ENCODE data around the gene ABLIM3. TPM values are rescaled to one million over a fixed set of nuclear protein-coding genes. Genes with fewer than 3 reads are reported as not detected.

Gene ABLIM3
- total RNA-seq, 4 donors from 2014 or later, result 4.2 to 6.5 (median 4.7) TPM

- no peaks in the 10 kb centered on the region for H3K27me3 ChIP-seq
- H3K4me3 ChIP-seq, result no peak overlapping the region
- intact Hi-C loops (cut with DNase I; ENCODE audit: low total_unique reads) (no loop called here), in situ Hi-C loops (cut with MboI; ENCODE audit: low pct_ligation_motif_present in 1 of 4, low pct_unique_long_range_greater_than_20kb in 1 of 4, low sequenced_read_pairs in 3 of 4) (no loop called here)
- TF ChIP-seq POLR2AphosphoS5 (IDR thresholded peaks at IDR 0.05), result no peak
- no peak for TF ChIP-seq EP300 (IDR thresholded peaks at IDR 0.05; ENCODE audit: low read depth)
- no peak for TF ChIP-seq POLR2A (IDR thresholded peaks at IDR 0.05)
- TF ChIP-seq CTCF (IDR thresholded peaks at IDR 0.05), result no peak
- DNase-seq, result no peak
- H3K27ac ChIP-seq, result peak overlapping the region in 2 of 4 donors; percentile 46 to 50
- no peaks in the 10 kb centered on the region for H3K9me3 ChIP-seq
- H3K4me1 ChIP-seq, result peaks cover 0 to 13% (median 0%) of the 10 kb centered on the region in 4 donors
- no peaks in the 10 kb centered on the region for H3K36me3 ChIP-seq
Observed at GRCh38 chr5:149211566-149211965, 70.3 kb downstream of the ABLIM3 start.

- Histone ChIP-seq H3K4me3 (no peak overlapping the region), H3K9me3 (no peaks in the 10 kb centered on the region), H3K4me1 (peaks cover 0 to 13% (median 0%) of the 10 kb centered on the region in 4 donors), H3K36me3 (no peaks in the 10 kb centered on the region), H3K27me3 (no peaks in the 10 kb centered on the region), H3K27ac (peak overlapping the region; percentile 6 to 50 (median 38))
- WGBS, 2 donors (ENCODE audit: low coverage in 1 of 2), result 68% methylated on average over 6 to 7 of the region's 7 CpGs
- in situ Hi-C loops (cut with MboI; ENCODE audit: low pct_ligation_motif_present in 1 of 4, low pct_unique_long_range_greater_than_20kb in 1 of 4, low sequenced_read_pairs in 3 of 4), result no loop called here
- TF ChIP-seq POLR2A (IDR thresholded peaks at IDR 0.05) (no peak), CTCF (IDR thresholded peaks at IDR 0.05) (no peak), EP300 (IDR thresholded peaks at IDR 0.05; ENCODE audit: low read depth) (no peak), POLR2AphosphoS5 (IDR thresholded peaks at IDR 0.05) (no peak)
- intact Hi-C loops (cut with DNase I; ENCODE audit: low total_unique reads), result no loop called here
- no peak for DNase-seq
Observed at GRCh38 chr5:149212198-149212951, 71.1 kb downstream of the ABLIM3 start.

- intact Hi-C loops (cut with DNase I; ENCODE audit: low total_unique reads), result no loop called here
- in situ Hi-C loops (cut with MboI; ENCODE audit: low pct_ligation_motif_present in 1 of 4, low pct_unique_long_range_greater_than_20kb in 1 of 4, low sequenced_read_pairs in 3 of 4), result no loop called here
Observed at GRCh38 chr5:149213264-149213880, 72.1 kb downstream of the ABLIM3 start.

More at GRCh38 chr5:149213264-149213880, 72.1 kb downstream of the ABLIM3 start:
- no peak for DNase-seq
- Histone ChIP-seq H3K4me3 (no peak overlapping the region), H3K36me3 (no peaks in the 10 kb centered on the region), H3K27ac (peak overlapping the region in 3 of 4 donors; percentile 8 to 50 (median 14)), H3K4me1 (peaks cover 0 to 13% (median 0%) of the 10 kb centered on the region in 4 donors), H3K9me3 (no peaks in the 10 kb centered on the region), H3K27me3 (no peaks in the 10 kb centered on the region)
- TF ChIP-seq POLR2AphosphoS5 (IDR thresholded peaks at IDR 0.05), result no peak
- TF ChIP-seq POLR2A (IDR thresholded peaks at IDR 0.05), result no peak
- TF ChIP-seq CTCF (IDR thresholded peaks at IDR 0.05), result no peak
- TF ChIP-seq EP300 (IDR thresholded peaks at IDR 0.05; ENCODE audit: low read depth), result no peak
- WGBS, 2 donors (ENCODE audit: low coverage in 1 of 2), result 76 to 91% methylated on average over 10 to 13 of the region's 13 CpGs

Measured in transverse colon (tissue), 4 donors.